Lower leg skin (tissue), 4 donors: ENCODE results near the gene ARHGEF26. TPM values are rescaled to one million over a fixed set of nuclear protein-coding genes. Genes with fewer than 3 reads are reported as not detected.

Experiments used
- DNase-seq, 2 donors: peaks; one replicate each; pipeline ENCODE4 v3.0.0-alpha.2; 2019; ENCODE audit warnings: low spot score in 2 of 2
- H3K4me3 ChIP-seq: fragments of 200-600 bp; sonication (generic); 2 replicates; pipeline ENCODE4 v1.5.1; 2017; ENCODE audit warnings: mild to moderate bottlenecking, low read depth; ENCODE audit not compliant: poor library complexity, severe bottlenecking
- POLR2A ChIP-seq, 2 donors: fragments of 450-650 bp; IDR thresholded peaks; one replicate each; pipeline ENCODE4 v1.6.1; 2016 to 2017; ENCODE audit warnings: antibody characterized with exemption in 2 of 2, mild to moderate bottlenecking in 1 of 2, moderate library complexity in 1 of 2
- WGBS, 2 donors: methylation state at CpG; one replicate each; pipeline ENCODE4 v1.1.5; 2018; 5-methylcytosine and 5-hydroxymethylcytosine counted together
- intact Hi-C: fragments of 100-400 bp; cut with DNase I; formaldehyde crosslinking; loops from one replicate; pipeline ENCODE4 v1.15.0; 2023; ENCODE audit warnings: low total_unique reads
- total RNA-seq, 4 donors: library from RNA; depleted of rRNA; stranded (reverse); fragments of >200 nt; gene quantifications; one replicate each; pipeline ENCODE4 v1.1.0, GENCODE V29; 2016
- TF ChIP-seq, protein P1 (sequence below), 3 donors: fragments of 450-650 bp; IDR thresholded peaks; one replicate each; pipeline ENCODE4 v1.5.1; 2016; ENCODE audit warnings: antibody characterized with exemption in 3 of 3, mild to moderate bottlenecking in 3 of 3, moderate library complexity in 2 of 3

Gene ARHGEF26
- total RNA-seq, 4 donors from 2014 or later = 29.6 to 36.8 (median 33.1) TPM

DNA sequence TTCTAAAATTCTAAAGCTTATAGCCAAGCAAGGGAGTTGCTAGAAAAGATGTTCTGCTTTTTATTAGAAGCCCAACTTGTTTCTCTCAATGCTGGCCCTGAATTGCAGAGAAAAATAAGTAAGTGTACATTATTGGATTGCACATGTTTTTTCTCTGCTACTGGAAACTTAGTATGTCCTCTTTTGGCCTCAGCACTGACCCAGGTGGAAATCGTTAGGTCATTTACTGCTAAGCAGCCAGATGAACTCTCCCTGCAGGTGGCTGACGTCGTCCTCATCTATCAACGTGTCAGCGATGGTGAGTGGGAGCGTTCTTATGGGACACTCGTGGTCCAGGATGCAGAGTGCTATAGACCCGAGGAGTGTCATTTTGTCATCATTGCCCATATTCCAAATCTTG is 133.3 kb downstream of the ARHGEF26 start:
- intact Hi-C loops = loop anchor here (10.0 kb wide), 1 partner anchor 160 kb away; no protein-coding TSS in a partner anchor
- WGBS, 2 donors = 76 to 85% methylated on average over 8 of the region's 8 CpGs
- TF ChIP-seq, protein P1, sequence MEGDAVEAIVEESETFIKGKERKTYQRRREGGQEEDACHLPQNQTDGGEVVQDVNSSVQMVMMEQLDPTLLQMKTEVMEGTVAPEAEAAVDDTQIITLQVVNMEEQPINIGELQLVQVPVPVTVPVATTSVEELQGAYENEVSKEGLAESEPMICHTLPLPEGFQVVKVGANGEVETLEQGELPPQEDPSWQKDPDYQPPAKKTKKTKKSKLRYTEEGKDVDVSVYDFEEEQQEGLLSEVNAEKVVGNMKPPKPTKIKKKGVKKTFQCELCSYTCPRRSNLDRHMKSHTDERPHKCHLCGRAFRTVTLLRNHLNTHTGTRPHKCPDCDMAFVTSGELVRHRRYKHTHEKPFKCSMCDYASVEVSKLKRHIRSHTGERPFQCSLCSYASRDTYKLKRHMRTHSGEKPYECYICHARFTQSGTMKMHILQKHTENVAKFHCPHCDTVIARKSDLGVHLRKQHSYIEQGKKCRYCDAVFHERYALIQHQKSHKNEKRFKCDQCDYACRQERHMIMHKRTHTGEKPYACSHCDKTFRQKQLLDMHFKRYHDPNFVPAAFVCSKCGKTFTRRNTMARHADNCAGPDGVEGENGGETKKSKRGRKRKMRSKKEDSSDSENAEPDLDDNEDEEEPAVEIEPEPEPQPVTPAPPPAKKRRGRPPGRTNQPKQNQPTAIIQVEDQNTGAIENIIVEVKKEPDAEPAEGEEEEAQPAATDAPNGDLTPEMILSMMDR (IDR thresholded peaks at IDR 0.05) = no peak
- TF ChIP-seq POLR2A (IDR thresholded peaks at IDR 0.05) = no peak

DNA sequence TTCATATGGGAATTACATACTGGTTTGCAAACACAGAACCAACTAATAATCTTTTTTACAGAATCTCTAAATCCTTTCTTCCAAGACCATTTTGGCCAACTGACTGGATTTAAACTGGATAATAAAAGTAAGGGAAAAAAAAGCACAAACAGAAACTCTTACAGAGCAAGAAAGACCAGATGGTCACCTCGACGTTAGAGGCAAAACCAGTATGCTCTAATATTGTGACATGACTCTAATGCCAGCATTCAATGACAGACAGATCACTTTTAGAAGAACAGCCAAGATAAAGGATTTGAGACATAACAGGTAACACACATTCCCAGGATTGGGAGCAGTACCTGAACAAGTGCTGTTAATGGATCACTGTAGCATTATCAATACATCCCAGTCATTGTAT is 152.2 kb downstream of the ARHGEF26 start:
- DNase-seq = no peak
- WGBS, 2 donors = 68 to 72% methylated on average over 2 of the region's 2 CpGs
- intact Hi-C loops = no loop called here
- TF ChIP-seq POLR2A (IDR thresholded peaks at IDR 0.05) = no peak
- TF ChIP-seq, protein P1 (IDR thresholded peaks at IDR 0.05) = no peak
- no peak overlapping the region for H3K4me3 ChIP-seq

More for the DNA sequence above, 133.3 kb downstream of the ARHGEF26 start:
- H3K4me3 ChIP-seq = no peak overlapping the region
- no peak for DNase-seq

DNA sequence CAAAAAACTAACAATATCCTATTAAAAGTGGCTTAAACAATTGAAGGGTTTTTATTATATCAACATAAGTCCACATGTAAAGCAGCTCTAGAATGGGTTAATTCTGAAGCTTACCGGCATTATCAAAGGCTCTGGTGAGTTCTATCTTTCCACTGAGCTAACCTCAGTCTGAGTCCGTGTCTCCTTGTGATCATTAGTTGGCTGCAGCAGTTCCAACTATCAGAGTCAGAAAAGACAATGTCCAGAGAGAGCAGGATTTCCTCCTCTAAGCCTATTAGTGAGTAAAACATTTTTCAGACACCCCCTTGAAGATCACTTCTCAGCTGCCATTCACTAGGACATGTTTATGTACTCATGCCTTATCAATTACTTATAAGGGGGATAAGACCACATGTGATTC is 153.2 kb downstream of the ARHGEF26 start:
- no peak for DNase-seq
- intact Hi-C loops = no loop called here
- WGBS, 2 donors = 57 to 61% methylated on average over 2 of the region's 2 CpGs
- H3K4me3 ChIP-seq = no peak overlapping the region
- TF ChIP-seq, protein P1 (IDR thresholded peaks at IDR 0.05) = no peak
- TF ChIP-seq POLR2A (IDR thresholded peaks at IDR 0.05) = no peak

- 93% methylated on average over 2 of the region's 2 CpGs for WGBS, 2 donors
- H3K4me3 ChIP-seq = no peak overlapping the region
- DNase-seq = no peak
- TF ChIP-seq, protein P1 (IDR thresholded peaks at IDR 0.05) = no peak
- no peak for TF ChIP-seq POLR2A (IDR thresholded peaks at IDR 0.05)
- intact Hi-C loops = no loop called here
Measured at GRCh38 chr3:154275292-154275691, 154.1 kb downstream of the ARHGEF26 start.

GRCh38 chr3:154275965-154276364 is 154.8 kb downstream of the ARHGEF26 start:
- DNase-seq = no peak
- no peak overlapping the region for H3K4me3 ChIP-seq
- WGBS, 2 donors = 83% methylated on average over 2 of the region's 2 CpGs
- intact Hi-C loops = no loop called here
- TF ChIP-seq, protein P1 (IDR thresholded peaks at IDR 0.05) = no peak
- TF ChIP-seq POLR2A (IDR thresholded peaks at IDR 0.05) = no peak

GRCh38 chr3:154280161-154280560 is 159.0 kb downstream of the ARHGEF26 start:
- H3K4me3 ChIP-seq = no peak overlapping the region
- no peak for DNase-seq
- no peak for TF ChIP-seq POLR2A (IDR thresholded peaks at IDR 0.05)
- TF ChIP-seq, protein P1 (IDR thresholded peaks at IDR 0.05) = no peak
- intact Hi-C loops = no loop called here
- 95 to 100% methylated on average over 1 of the region's 1 CpG for WGBS, 2 donors
